Measurements from ENCODE around the gene KRTAP9-1.
A peak's percentile ranks its signal among the peaks of the same experiment; 100 is the strongest.
"Not testable (repeated sequence)": the region's sequence is repeated elsewhere in the genome, so short reads cannot be mapped to it uniquely, and the experiment has no call there.

Gene KRTAP9-1

GRCh38 chr17:41189837-41190318 is at the start of gene KRTAP9-1:
KRTAP9-1 (plus strand) TSS chr17:41189887; CDS start chr17:41189887, 0 bp downstream.
- not testable (repeated sequence) for H3K79me2 ChIP-seq (ENCODE audit: control insufficient read depth, insufficient read depth, low read length, unreplicated experiment); H2AFZ ChIP-seq (ENCODE audit: low read length, unreplicated experiment); H3K36me3 ChIP-seq (ENCODE audit: insufficient read depth, low read length); H3K27me3 ChIP-seq (ENCODE audit: insufficient read depth, low read length); H3K4me3 ChIP-seq (ENCODE audit: low read depth, low read length); H3K27ac ChIP-seq (ENCODE audit: low read depth, low read length); H3K4me1 ChIP-seq (ENCODE audit: control insufficient read depth, insufficient read depth, low read length, unreplicated experiment)

- H3K4me3 ChIP-seq (ENCODE audit: low read depth, low read length), result no peak within 1 kb of the TSS
- H2AFZ ChIP-seq (ENCODE audit: low read length, unreplicated experiment), result no peak within 1 kb of the TSS
- no peaks in the 10 kb centered on the region for H3K27me3 ChIP-seq (ENCODE audit: insufficient read depth, low read length)
- no peaks in the 10 kb centered on the region for H3K79me2 ChIP-seq (ENCODE audit: control insufficient read depth, insufficient read depth, low read length, unreplicated experiment)
- H3K27ac ChIP-seq (ENCODE audit: low read depth, low read length), result peak within 1 kb of the TSS; percentile 23
- H3K36me3 ChIP-seq (ENCODE audit: insufficient read depth, low read length), result no peaks in the 10 kb centered on the region
- H3K4me1 ChIP-seq (ENCODE audit: control insufficient read depth, insufficient read depth, low read length, unreplicated experiment), result no peaks in the 10 kb centered on the region
These were observed 49.1 kb upstream of the KRTAP9-1 start, which contains the start of gene KRTAP4-6 for GRCh38 chr17:41140360-41141131. KRTAP4-6 (minus strand) TSS chr17:41140544; CDS start chr17:41140487, 57 bp downstream.

GRCh38 chr17:41141361-41141760 is 48.3 kb upstream of the KRTAP9-1 start:
- Histone ChIP-seq H3K27ac (ENCODE audit: low read depth, low read length) (peak overlapping the region; percentile 23), H2AFZ (ENCODE audit: low read length, unreplicated experiment) (no peak overlapping the region), H3K27me3 (ENCODE audit: insufficient read depth, low read length) (no peaks in the 10 kb centered on the region), H3K4me1 (ENCODE audit: control insufficient read depth, insufficient read depth, low read length, unreplicated experiment) (no peaks in the 10 kb centered on the region), H3K4me3 (ENCODE audit: low read depth, low read length) (no peak overlapping the region), H3K79me2 (ENCODE audit: control insufficient read depth, insufficient read depth, low read length, unreplicated experiment) (no peaks in the 10 kb centered on the region), H3K36me3 (ENCODE audit: insufficient read depth, low read length) (no peaks in the 10 kb centered on the region)

- Histone ChIP-seq H3K27me3 (ENCODE audit: insufficient read depth, low read length) (no peaks in the 10 kb centered on the region), H2AFZ (ENCODE audit: low read length, unreplicated experiment) (no peak overlapping the region), H3K36me3 (ENCODE audit: insufficient read depth, low read length) (no peaks in the 10 kb centered on the region), H3K4me3 (ENCODE audit: low read depth, low read length) (no peak overlapping the region), H3K79me2 (ENCODE audit: control insufficient read depth, insufficient read depth, low read length, unreplicated experiment) (no peaks in the 10 kb centered on the region), H3K4me1 (ENCODE audit: control insufficient read depth, insufficient read depth, low read length, unreplicated experiment) (no peaks in the 10 kb centered on the region), H3K27ac (ENCODE audit: low read depth, low read length) (no peak overlapping the region)
These were observed 44.8 kb upstream of the KRTAP9-1 start for GRCh38 chr17:41144846-41145245.

- no peaks in the 10 kb centered on the region for H3K27me3 ChIP-seq (ENCODE audit: insufficient read depth, low read length)
- no peak overlapping the region for H3K27ac ChIP-seq (ENCODE audit: low read depth, low read length)
- H3K4me1 ChIP-seq (ENCODE audit: control insufficient read depth, insufficient read depth, low read length, unreplicated experiment), result no peaks in the 10 kb centered on the region
- H2AFZ ChIP-seq (ENCODE audit: low read length, unreplicated experiment), result no peak overlapping the region
- no peak overlapping the region for H3K4me3 ChIP-seq (ENCODE audit: low read depth, low read length)
- H3K36me3 ChIP-seq (ENCODE audit: insufficient read depth, low read length), result no peaks in the 10 kb centered on the region
- no peaks in the 10 kb centered on the region for H3K79me2 ChIP-seq (ENCODE audit: control insufficient read depth, insufficient read depth, low read length, unreplicated experiment)
These were observed 44.4 kb upstream of the KRTAP9-1 start for GRCh38 chr17:41145261-41145660.

GRCh38 chr17:41147531-41148204 is 42.0 kb upstream of the KRTAP9-1 start:
- H2AFZ ChIP-seq (ENCODE audit: low read length, unreplicated experiment), result no peak overlapping the region
- no peaks in the 10 kb centered on the region for H3K79me2 ChIP-seq (ENCODE audit: control insufficient read depth, insufficient read depth, low read length, unreplicated experiment)
- H3K36me3 ChIP-seq (ENCODE audit: insufficient read depth, low read length), result no peaks in the 10 kb centered on the region
- no peaks in the 10 kb centered on the region for H3K27me3 ChIP-seq (ENCODE audit: insufficient read depth, low read length)
- no peak overlapping the region for H3K4me3 ChIP-seq (ENCODE audit: low read depth, low read length)
- no peaks in the 10 kb centered on the region for H3K4me1 ChIP-seq (ENCODE audit: control insufficient read depth, insufficient read depth, low read length, unreplicated experiment)
- H3K27ac ChIP-seq (ENCODE audit: low read depth, low read length), result no peak overlapping the region

GRCh38 chr17:41148971-41149651 is 40.6 kb upstream of the KRTAP9-1 start:
- not testable (repeated sequence) for H3K4me3 ChIP-seq (ENCODE audit: low read depth, low read length); H3K36me3 ChIP-seq (ENCODE audit: insufficient read depth, low read length); H3K27ac ChIP-seq (ENCODE audit: low read depth, low read length); H3K27me3 ChIP-seq (ENCODE audit: insufficient read depth, low read length); H3K79me2 ChIP-seq (ENCODE audit: control insufficient read depth, insufficient read depth, low read length, unreplicated experiment); H2AFZ ChIP-seq (ENCODE audit: low read length, unreplicated experiment); H3K4me1 ChIP-seq (ENCODE audit: control insufficient read depth, insufficient read depth, low read length, unreplicated experiment)

GRCh38 chr17:41149652-41149985 is 40.1 kb upstream of the KRTAP9-1 start, which contains the start of gene KRTAP4-5:
KRTAP4-5 (minus strand) TSS chr17:41149825; CDS start chr17:41149767, 58 bp downstream.
- H3K4me3 ChIP-seq (ENCODE audit: low read depth, low read length), result no peak within 1 kb of the TSS
- no peaks in the 10 kb centered on the region for H3K4me1 ChIP-seq (ENCODE audit: control insufficient read depth, insufficient read depth, low read length, unreplicated experiment)
- no peaks in the 10 kb centered on the region for H3K36me3 ChIP-seq (ENCODE audit: insufficient read depth, low read length)
- H3K27ac ChIP-seq (ENCODE audit: low read depth, low read length), result no peak within 1 kb of the TSS
- no peak within 1 kb of the TSS for H2AFZ ChIP-seq (ENCODE audit: low read length, unreplicated experiment)
- no peaks in the 10 kb centered on the region for H3K79me2 ChIP-seq (ENCODE audit: control insufficient read depth, insufficient read depth, low read length, unreplicated experiment)
- no peaks in the 10 kb centered on the region for H3K27me3 ChIP-seq (ENCODE audit: insufficient read depth, low read length)

- no peak overlapping the region for H3K4me3 ChIP-seq (ENCODE audit: low read depth, low read length)
- no peaks in the 10 kb centered on the region for H3K4me1 ChIP-seq (ENCODE audit: control insufficient read depth, insufficient read depth, low read length, unreplicated experiment)
- H3K79me2 ChIP-seq (ENCODE audit: control insufficient read depth, insufficient read depth, low read length, unreplicated experiment), result no peaks in the 10 kb centered on the region
- H3K27ac ChIP-seq (ENCODE audit: low read depth, low read length), result no peak overlapping the region
- no peaks in the 10 kb centered on the region for H3K36me3 ChIP-seq (ENCODE audit: insufficient read depth, low read length)
- H3K27me3 ChIP-seq (ENCODE audit: insufficient read depth, low read length), result no peaks in the 10 kb centered on the region
- H2AFZ ChIP-seq (ENCODE audit: low read length, unreplicated experiment), result no peak overlapping the region
These were observed 39.7 kb upstream of the KRTAP9-1 start for GRCh38 chr17:41150026-41150425.

- Histone ChIP-seq H3K4me3 (ENCODE audit: low read depth, low read length) (peak overlapping the region; percentile 29; the same call in 1 of the 2 replicates), H3K27me3 (ENCODE audit: insufficient read depth, low read length) (no peaks in the 10 kb centered on the region), H3K27ac (ENCODE audit: low read depth, low read length) (no peak overlapping the region), H3K4me1 (ENCODE audit: control insufficient read depth, insufficient read depth, low read length, unreplicated experiment) (no peaks in the 10 kb centered on the region), H3K79me2 (ENCODE audit: control insufficient read depth, insufficient read depth, low read length, unreplicated experiment) (no peaks in the 10 kb centered on the region), H2AFZ (ENCODE audit: low read length, unreplicated experiment) (peak overlapping the region; percentile 52), H3K36me3 (ENCODE audit: insufficient read depth, low read length) (no peaks in the 10 kb centered on the region)
These were observed 38.2 kb upstream of the KRTAP9-1 start for GRCh38 chr17:41151525-41151924.

All from ACC112 (cell line).